ENCODE measurements around the gene PRRC1.
"Not testable (repeated sequence)": the region's sequence is repeated elsewhere in the genome, so short reads cannot be mapped to it uniquely, and the experiment has no call there.

PRRC1 gene

GRCh38 chr5:127545249-127545648 is 27.8 kb downstream of the PRRC1 start:
- DNase-seq (ENCODE audit: low read depth): not testable (repeated sequence)

GRCh38 chr5:127549551-127549950 is 32.1 kb downstream of the PRRC1 start:
- no peak for DNase-seq (ENCODE audit: low read depth)

- no peak for DNase-seq (ENCODE audit: low read depth)
These were observed 33.4 kb downstream of the PRRC1 start for GRCh38 chr5:127550652-127551409.

GRCh38 chr5:127551410-127552041 is 34.1 kb downstream of the PRRC1 start:
- no peak for DNase-seq (ENCODE audit: low read depth)

GRCh38 chr5:127555826-127556225 is 38.4 kb downstream of the PRRC1 start:
- no peak for DNase-seq (ENCODE audit: low read depth)

- DNase-seq (ENCODE audit: low read depth): no peak
These were observed 39.3 kb downstream of the PRRC1 start for GRCh38 chr5:127556609-127557334.

- no peak for DNase-seq (ENCODE audit: low read depth)
These were observed 40.8 kb downstream of the PRRC1 start for GRCh38 chr5:127558273-127558672.

GRCh38 chr5:127561254-127561653 is 43.8 kb downstream of the PRRC1 start:
- no peak for DNase-seq (ENCODE audit: low read depth)

GRCh38 chr5:127562252-127562651 is 44.8 kb downstream of the PRRC1 start:
- DNase-seq (ENCODE audit: low read depth): no peak

- no peak for DNase-seq (ENCODE audit: low read depth)
These were observed 45.7 kb downstream of the PRRC1 start for GRCh38 chr5:127563136-127563535.

GRCh38 chr5:127564002-127564769 is 46.7 kb downstream of the PRRC1 start:
- DNase-seq (ENCODE audit: low read depth): no peak

- no peak for DNase-seq (ENCODE audit: low read depth)
These were observed 48.3 kb downstream of the PRRC1 start for GRCh38 chr5:127565586-127566270.

GRCh38 chr5:127567026-127567768 is 49.8 kb downstream of the PRRC1 start:
- no peak for DNase-seq (ENCODE audit: low read depth)

GRCh38 chr5:127568166-127568565 is 50.7 kb downstream of the PRRC1 start:
- DNase-seq (ENCODE audit: low read depth): no peak

GRCh38 chr5:127569471-127569870 is 52.0 kb downstream of the PRRC1 start:
- not testable (repeated sequence) for DNase-seq (ENCODE audit: low read depth)

- DNase-seq (ENCODE audit: low read depth): no peak
These were observed 54.1 kb downstream of the PRRC1 start for GRCh38 chr5:127571314-127572131.

- no peak for DNase-seq (ENCODE audit: low read depth)
These were observed 55.5 kb downstream of the PRRC1 start for GRCh38 chr5:127572930-127573329.

GRCh38 chr5:127574852-127575679 is 57.6 kb downstream of the PRRC1 start:
- DNase-seq (ENCODE audit: low read depth): no peak

- no peak for DNase-seq (ENCODE audit: low read depth)
These were observed 60.0 kb downstream of the PRRC1 start for GRCh38 chr5:127577458-127577857.

Measured in stimulated activated CD8-positive, alpha-beta memory T cell treated with anti-CD3 and anti-CD28 coated beads, Interleukin-15, amount 100 ng/mL, for 24 hours (primary cell).